Measurements from ENCODE around the gene VWA3B.

Gene VWA3B

DNA sequence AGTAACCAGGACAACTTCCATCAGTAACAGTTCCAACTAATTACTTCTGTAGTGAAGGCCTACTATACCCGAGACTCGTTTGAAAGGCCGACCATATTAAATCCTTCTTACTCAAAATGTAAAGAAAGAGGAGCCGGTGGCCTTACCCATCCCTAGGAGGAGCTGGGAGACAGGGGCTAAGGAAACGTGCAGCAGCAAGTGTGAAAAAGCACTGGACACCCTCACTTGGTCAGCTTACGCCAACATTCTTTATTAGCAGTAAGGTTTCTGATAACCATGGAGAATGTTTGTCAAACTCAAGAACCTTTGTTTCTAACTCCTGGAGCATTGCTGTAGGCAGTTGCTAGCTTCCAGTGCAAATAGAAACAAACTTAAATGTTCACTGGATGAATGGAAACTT lies 26.7 kb upstream of the VWA3B start:
- H3K4me1 ChIP-seq (ENCODE audit: insufficient read depth, low read length) = no peaks in the 10 kb centered on the region
- H3K36me3 ChIP-seq (ENCODE audit: insufficient read depth, low read length) = no peaks in the 10 kb centered on the region
- H3K27me3 ChIP-seq (ENCODE audit: control insufficient read depth in 1 of 2, insufficient read depth in 2 of 2, low read length in 2 of 2) = no peaks in the 10 kb centered on the region
- H3K9ac ChIP-seq (ENCODE audit: low read length) = no peak overlapping the region
- no peaks in the 10 kb centered on the region for H3K9me3 ChIP-seq (ENCODE audit: low read length)
- H3K27ac ChIP-seq (ENCODE audit: low read depth, low read length) = no peak overlapping the region
- H3K4me3 ChIP-seq (ENCODE audit: low read depth in 1 of 2, low read length in 2 of 2) = no peak overlapping the region

DNA sequence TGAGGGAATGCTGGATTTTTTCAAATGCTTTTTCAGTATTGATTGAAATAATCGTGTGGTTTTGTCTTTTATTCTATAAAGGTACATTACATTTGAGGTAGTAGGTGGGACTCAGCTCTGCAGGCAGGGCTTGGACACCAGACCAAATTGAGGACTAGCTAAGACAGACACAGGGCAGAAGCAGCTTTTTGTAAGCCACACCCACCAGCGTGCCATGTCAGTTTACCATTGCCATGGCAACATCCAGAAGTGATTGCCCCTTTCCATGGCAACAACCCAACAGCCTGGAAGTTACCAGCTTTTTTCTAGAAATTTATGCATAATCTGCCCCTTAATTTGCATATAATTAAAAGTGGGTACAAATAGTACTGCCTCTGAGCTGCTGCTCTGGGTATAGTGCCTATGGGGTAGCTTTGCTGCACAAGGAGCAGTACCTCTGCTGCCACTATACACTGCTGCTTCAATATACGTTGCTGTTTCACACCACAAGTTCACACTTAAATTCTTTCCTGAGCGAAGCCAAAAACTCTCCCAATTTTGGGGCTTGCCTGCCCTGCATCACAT lies 23.6 kb upstream of the VWA3B start:
- Histone ChIP-seq H3K9me3 (ENCODE audit: low read length) (no peaks in the 10 kb centered on the region), H3K27me3 (ENCODE audit: control insufficient read depth in 1 of 2, insufficient read depth in 2 of 2, low read length in 2 of 2) (no peaks in the 10 kb centered on the region), H3K9ac (ENCODE audit: low read length) (no peak overlapping the region), H3K36me3 (ENCODE audit: insufficient read depth, low read length) (no peaks in the 10 kb centered on the region), H3K4me1 (ENCODE audit: insufficient read depth, low read length) (no peaks in the 10 kb centered on the region), H3K4me3 (ENCODE audit: low read depth in 1 of 2, low read length in 2 of 2) (no peak overlapping the region), H3K27ac (ENCODE audit: low read depth, low read length) (no peak overlapping the region)

DNA sequence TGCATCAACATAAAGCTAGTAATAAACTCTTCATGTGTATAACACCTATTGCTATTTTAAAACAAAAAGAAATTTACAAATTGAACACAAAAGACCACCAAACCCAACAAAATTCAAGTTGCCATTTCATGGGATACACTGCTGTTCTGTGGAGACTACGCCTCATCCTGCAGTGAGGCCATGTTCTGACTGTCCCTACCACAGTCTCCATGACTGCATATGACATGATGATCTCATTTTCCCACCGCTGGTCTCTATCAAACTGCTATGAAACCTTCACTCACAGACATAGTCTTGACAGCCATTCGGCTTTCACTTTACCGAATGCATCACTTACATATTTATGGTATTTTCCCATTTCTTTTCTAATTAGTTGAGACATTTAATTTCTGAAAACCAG lies 21.2 kb upstream of the VWA3B start:
- Histone ChIP-seq H3K9me3 (ENCODE audit: low read length) (no peaks in the 10 kb centered on the region), H3K27ac (ENCODE audit: low read depth, low read length) (no peak overlapping the region), H3K36me3 (ENCODE audit: insufficient read depth, low read length) (no peaks in the 10 kb centered on the region), H3K27me3 (ENCODE audit: control insufficient read depth in 1 of 2, insufficient read depth in 2 of 2, low read length in 2 of 2) (no peaks in the 10 kb centered on the region), H3K4me3 (ENCODE audit: low read depth in 1 of 2, low read length in 2 of 2) (no peak overlapping the region), H3K9ac (ENCODE audit: low read length) (no peak overlapping the region), H3K4me1 (ENCODE audit: insufficient read depth, low read length) (peaks cover 10% of the 10 kb centered on the region)

DNA sequence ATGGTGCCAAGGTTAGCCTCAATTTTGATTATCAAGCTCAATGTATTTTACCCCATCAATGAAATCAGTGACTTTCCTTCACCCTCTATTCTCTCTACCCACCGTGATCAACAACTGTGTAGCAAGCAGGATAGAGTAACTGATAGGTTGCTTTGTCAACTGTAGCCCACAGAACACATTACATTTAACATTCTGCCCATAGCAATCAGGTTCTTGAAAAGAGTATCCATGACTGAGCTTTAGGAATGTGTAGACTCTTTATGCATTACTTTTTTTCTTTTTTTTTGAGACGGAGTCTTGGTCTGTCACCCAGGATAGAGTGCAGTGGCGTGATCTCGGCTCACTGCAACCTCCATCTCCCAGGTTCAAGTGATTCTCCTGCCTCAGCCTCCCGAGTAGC lies 19.8 kb upstream of the VWA3B start:
- Histone ChIP-seq H3K27me3 (ENCODE audit: control insufficient read depth in 1 of 2, insufficient read depth in 2 of 2, low read length in 2 of 2) (no peaks in the 10 kb centered on the region), H3K9me3 (ENCODE audit: low read length) (no peaks in the 10 kb centered on the region), H3K9ac (ENCODE audit: low read length) (no peak overlapping the region), H3K4me1 (ENCODE audit: insufficient read depth, low read length) (peaks cover 10% of the 10 kb centered on the region), H3K4me3 (ENCODE audit: low read depth in 1 of 2, low read length in 2 of 2) (no peak overlapping the region), H3K36me3 (ENCODE audit: insufficient read depth, low read length) (no peaks in the 10 kb centered on the region), H3K27ac (ENCODE audit: low read depth, low read length) (no peak overlapping the region)

DNA sequence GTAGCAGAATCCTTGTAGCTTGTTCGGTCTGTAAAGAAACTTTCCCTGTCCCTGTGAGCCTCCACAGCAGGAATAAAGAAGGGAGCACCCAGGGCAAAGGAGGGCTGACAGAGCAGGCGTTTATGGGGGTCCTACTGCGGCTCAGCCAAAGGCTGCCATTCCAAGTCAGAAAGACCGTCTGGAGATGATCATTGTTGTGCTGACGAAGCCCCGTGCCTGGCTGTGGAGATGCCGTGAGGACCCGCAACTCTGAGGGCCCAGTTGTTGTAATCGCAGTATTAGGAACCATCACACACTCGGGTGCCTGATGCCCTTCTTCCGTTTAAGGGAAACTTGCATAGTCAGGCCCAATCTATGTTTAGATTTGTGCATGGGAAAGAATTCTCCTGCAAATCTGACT lies 16.9 kb upstream of the VWA3B start:
- no peaks in the 10 kb centered on the region for H3K9me3 ChIP-seq (ENCODE audit: low read length)
- H3K4me1 ChIP-seq (ENCODE audit: insufficient read depth, low read length) = peaks cover 10% of the 10 kb centered on the region
- no peak overlapping the region for H3K4me3 ChIP-seq (ENCODE audit: low read depth in 1 of 2, low read length in 2 of 2)
- H3K27ac ChIP-seq (ENCODE audit: low read depth, low read length) = no peak overlapping the region
- no peaks in the 10 kb centered on the region for H3K27me3 ChIP-seq (ENCODE audit: control insufficient read depth in 1 of 2, insufficient read depth in 2 of 2, low read length in 2 of 2)
- H3K9ac ChIP-seq (ENCODE audit: low read length) = no peak overlapping the region
- no peaks in the 10 kb centered on the region for H3K36me3 ChIP-seq (ENCODE audit: insufficient read depth, low read length)

DNA sequence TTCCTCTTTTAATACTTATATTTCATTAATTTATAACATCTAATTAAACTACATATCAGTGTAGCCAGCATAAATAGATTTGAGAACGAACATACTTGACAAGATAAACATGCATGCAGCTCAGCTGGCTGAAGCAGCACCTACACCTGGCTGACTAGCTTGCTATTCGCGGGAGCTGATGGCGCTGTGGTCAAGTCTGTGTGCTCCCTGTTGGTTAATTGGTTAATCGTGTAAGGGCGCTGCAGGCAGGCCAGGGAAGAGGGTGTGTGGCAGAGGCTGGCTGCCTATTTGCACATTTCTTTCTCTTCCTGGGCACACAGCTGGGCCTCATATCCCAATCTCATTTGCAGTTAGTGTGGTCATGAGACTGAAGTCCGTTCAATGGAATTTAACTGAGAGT lies 14.5 kb upstream of the VWA3B start:
- no peak overlapping the region for H3K27ac ChIP-seq (ENCODE audit: low read depth, low read length)
- no peaks in the 10 kb centered on the region for H3K9me3 ChIP-seq (ENCODE audit: low read length)
- no peak overlapping the region for H3K4me3 ChIP-seq (ENCODE audit: low read depth in 1 of 2, low read length in 2 of 2)
- peaks cover 10% of the 10 kb centered on the region for H3K4me1 ChIP-seq (ENCODE audit: insufficient read depth, low read length)
- no peaks in the 10 kb centered on the region for H3K36me3 ChIP-seq (ENCODE audit: insufficient read depth, low read length)
- H3K27me3 ChIP-seq (ENCODE audit: control insufficient read depth in 1 of 2, insufficient read depth in 2 of 2, low read length in 2 of 2) = no peaks in the 10 kb centered on the region
- H3K9ac ChIP-seq (ENCODE audit: low read length) = no peak overlapping the region

DNA sequence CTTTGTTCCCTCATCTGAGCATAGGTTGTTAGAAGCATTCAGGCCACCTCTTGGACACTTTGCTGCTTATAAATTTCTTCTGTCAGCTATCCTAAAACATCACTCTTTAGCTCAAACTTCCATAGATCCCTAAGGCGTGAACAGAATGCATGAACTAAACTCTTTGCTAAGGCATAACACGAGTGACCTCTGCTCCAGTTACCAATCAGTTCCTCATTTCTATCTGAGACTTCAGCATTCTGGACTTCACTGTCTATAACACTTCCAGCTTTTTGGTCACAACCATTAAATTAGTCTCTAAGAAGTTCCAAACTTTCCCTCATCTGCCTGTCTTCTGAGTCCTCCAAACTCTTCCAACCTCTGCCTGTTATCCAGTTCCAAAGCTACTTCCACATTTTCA lies 8.3 kb upstream of the VWA3B start:
- no peaks in the 10 kb centered on the region for H3K27me3 ChIP-seq (ENCODE audit: control insufficient read depth in 1 of 2, insufficient read depth in 2 of 2, low read length in 2 of 2)
- no peak overlapping the region for H3K9ac ChIP-seq (ENCODE audit: low read length)
- H3K4me3 ChIP-seq (ENCODE audit: low read depth in 1 of 2, low read length in 2 of 2) = no peak overlapping the region
- H3K4me1 ChIP-seq (ENCODE audit: insufficient read depth, low read length) = no peaks in the 10 kb centered on the region
- H3K36me3 ChIP-seq (ENCODE audit: insufficient read depth, low read length) = no peaks in the 10 kb centered on the region
- H3K27ac ChIP-seq (ENCODE audit: low read depth, low read length) = no peak overlapping the region
- H3K9me3 ChIP-seq (ENCODE audit: low read length) = no peaks in the 10 kb centered on the region

DNA sequence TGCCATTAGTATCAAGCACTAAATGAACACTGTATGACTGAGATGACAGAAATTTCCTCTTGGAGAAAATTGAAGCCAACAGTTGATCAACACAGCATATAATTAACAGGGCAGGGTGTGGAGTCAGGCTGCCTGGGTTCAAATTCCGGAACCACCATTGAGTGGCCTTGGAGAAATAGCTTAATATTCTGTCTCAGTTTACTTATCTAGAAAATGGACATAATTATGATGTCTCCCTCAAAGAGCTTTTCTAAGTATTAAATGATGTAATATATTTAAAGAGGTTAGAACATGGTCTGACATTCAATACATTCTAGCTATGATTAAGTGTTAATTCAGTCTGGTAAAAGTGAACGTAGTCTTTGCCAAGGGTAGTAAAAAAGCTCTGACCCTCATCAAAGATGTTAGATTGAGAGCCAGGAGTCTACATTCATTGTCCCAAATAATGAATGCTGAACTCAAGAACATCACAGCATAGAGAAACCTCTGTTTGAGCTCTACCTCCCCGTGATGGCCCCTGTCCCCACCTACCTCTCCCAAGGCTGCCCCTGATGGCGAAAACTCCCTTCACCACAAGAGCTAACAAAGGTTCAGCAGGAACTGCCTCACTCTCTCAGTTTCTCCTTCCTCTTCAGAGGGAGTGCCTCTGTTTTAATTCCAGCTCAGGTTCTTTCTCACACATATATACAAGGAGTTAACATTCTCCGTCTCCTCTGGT lies 2.7 kb upstream of the VWA3B start:
- H3K36me3 ChIP-seq (ENCODE audit: insufficient read depth, low read length) = no peaks in the 10 kb centered on the region
- peaks cover 9% of the 10 kb centered on the region for H3K4me1 ChIP-seq (ENCODE audit: insufficient read depth, low read length)
- H3K9ac ChIP-seq (ENCODE audit: low read length) = no peak overlapping the region
- no peaks in the 10 kb centered on the region for H3K9me3 ChIP-seq (ENCODE audit: low read length)
- no peak overlapping the region for H3K27ac ChIP-seq (ENCODE audit: low read depth, low read length)
- H3K4me3 ChIP-seq (ENCODE audit: low read depth in 1 of 2, low read length in 2 of 2) = no peak overlapping the region
- no peaks in the 10 kb centered on the region for H3K27me3 ChIP-seq (ENCODE audit: control insufficient read depth in 1 of 2, insufficient read depth in 2 of 2, low read length in 2 of 2)

DNA sequence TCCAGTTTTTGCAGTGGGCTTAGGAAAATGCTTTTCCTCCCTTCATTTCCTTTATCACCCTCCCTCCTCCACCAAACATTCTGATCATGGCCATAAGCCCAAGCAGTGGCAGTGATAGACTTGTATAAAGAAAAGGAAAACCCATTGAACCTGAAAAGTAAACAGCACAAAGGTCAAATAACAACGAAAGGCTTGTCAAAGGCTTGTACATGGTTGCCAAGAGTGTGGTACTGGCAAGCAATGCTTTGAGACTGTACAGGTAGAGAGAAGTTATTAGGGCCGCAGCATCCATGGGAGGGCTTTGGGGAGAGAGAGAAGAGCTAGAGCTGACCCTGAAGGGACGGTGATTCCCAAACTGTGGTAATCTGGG lies 2.1 kb upstream of the VWA3B start:
- peaks cover 9% of the 10 kb centered on the region for H3K4me1 ChIP-seq (ENCODE audit: insufficient read depth, low read length)
- H3K27me3 ChIP-seq (ENCODE audit: control insufficient read depth in 1 of 2, insufficient read depth in 2 of 2, low read length in 2 of 2) = no peaks in the 10 kb centered on the region
- no peaks in the 10 kb centered on the region for H3K36me3 ChIP-seq (ENCODE audit: insufficient read depth, low read length)
- no peak overlapping the region for H3K27ac ChIP-seq (ENCODE audit: low read depth, low read length)
- no peak overlapping the region for H3K4me3 ChIP-seq (ENCODE audit: low read depth in 1 of 2, low read length in 2 of 2)
- H3K9me3 ChIP-seq (ENCODE audit: low read length) = no peaks in the 10 kb centered on the region
- no peak overlapping the region for H3K9ac ChIP-seq (ENCODE audit: low read length)

DNA sequence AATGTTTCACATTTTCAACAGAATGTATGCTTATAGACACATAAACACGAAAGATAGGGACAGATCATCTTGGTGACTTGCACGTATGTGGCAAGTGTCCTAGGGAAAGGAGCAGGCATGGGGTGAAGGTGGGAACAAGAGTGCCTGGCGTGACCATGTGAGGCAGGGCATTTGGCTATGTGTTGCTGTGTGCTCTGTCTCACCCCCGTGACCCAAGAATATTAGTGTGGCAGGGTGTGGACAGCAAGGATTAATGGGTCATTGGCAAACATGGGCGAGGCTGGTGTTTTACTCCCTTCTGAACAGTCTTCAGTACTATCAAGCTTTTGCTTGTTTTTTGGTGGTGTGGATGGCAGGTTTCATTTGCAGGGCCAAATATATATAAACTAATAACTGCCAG lies 1.3 kb upstream of the VWA3B start:
- H3K36me3 ChIP-seq (ENCODE audit: insufficient read depth, low read length) = no peaks in the 10 kb centered on the region
- no peak overlapping the region for H3K4me3 ChIP-seq (ENCODE audit: low read depth in 1 of 2, low read length in 2 of 2)
- H3K4me1 ChIP-seq (ENCODE audit: insufficient read depth, low read length) = peaks cover 9% of the 10 kb centered on the region
- H3K27ac ChIP-seq (ENCODE audit: low read depth, low read length) = no peak overlapping the region
- H3K27me3 ChIP-seq (ENCODE audit: control insufficient read depth in 1 of 2, insufficient read depth in 2 of 2, low read length in 2 of 2) = no peaks in the 10 kb centered on the region
- no peak overlapping the region for H3K9ac ChIP-seq (ENCODE audit: low read length)
- H3K9me3 ChIP-seq (ENCODE audit: low read length) = no peaks in the 10 kb centered on the region

DNA sequence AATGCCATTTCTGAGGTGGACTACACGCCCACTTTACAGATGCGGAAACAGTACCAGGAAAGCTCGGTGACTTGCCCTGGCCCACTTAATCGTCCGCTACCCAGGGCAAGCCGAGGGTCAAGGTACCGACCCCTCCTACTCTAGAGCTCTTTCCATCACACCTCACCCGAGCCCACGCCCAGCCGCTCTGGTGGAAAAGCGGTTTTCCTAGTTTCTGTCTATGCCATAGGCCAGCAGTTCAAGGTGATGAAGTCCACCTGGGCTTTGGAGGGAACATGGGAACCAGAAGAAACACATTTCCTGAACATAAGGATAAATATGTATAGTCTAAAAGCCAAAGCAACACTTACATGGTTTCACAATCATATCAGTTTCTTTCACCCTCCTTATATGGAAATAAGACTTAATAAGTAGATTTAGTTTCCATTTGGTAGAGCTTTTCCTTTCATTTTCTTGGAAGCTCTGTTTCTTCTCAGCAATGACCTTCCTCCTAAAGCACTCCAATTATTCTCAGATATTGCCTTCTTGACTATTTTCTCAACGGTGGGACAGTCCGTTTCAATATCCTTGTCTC lies 567 bp downstream of the VWA3B start:
- Histone ChIP-seq H3K27ac (ENCODE audit: low read depth, low read length) (no peak overlapping the region), H3K9me3 (ENCODE audit: low read length) (no peaks in the 10 kb centered on the region), H3K36me3 (ENCODE audit: insufficient read depth, low read length) (no peaks in the 10 kb centered on the region), H3K27me3 (ENCODE audit: control insufficient read depth in 1 of 2, insufficient read depth in 2 of 2, low read length in 2 of 2) (no peaks in the 10 kb centered on the region), H3K9ac (ENCODE audit: low read length) (no peak overlapping the region), H3K4me1 (ENCODE audit: insufficient read depth, low read length) (peaks cover 9% of the 10 kb centered on the region), H3K4me3 (ENCODE audit: low read depth in 1 of 2, low read length in 2 of 2) (peak overlapping the region; percentile 21 to 59)

DNA sequence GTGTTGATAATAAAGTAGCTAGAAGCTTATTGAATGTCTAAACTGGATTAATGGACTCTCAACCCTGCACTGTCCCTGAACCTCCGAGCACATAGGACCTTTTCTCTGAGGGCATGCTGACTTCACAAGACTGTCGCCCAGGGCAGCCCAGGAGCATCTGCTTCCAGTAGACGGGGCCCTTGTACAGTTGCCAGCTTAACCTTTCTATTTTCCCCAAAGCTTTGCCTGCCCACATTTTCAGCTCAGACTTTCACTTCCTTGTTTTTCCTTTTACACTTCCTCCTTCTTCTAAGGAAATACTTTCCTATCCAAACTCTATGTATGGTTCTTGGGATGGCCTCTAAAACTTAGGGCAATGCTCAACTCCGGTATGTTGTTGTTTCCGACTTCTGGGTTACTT lies 1.3 kb downstream of the VWA3B start:
- H3K9ac ChIP-seq (ENCODE audit: low read length) = no peak overlapping the region
- H3K27ac ChIP-seq (ENCODE audit: low read depth, low read length) = no peak overlapping the region
- H3K36me3 ChIP-seq (ENCODE audit: insufficient read depth, low read length) = no peaks in the 10 kb centered on the region
- no peak overlapping the region for H3K4me3 ChIP-seq (ENCODE audit: low read depth in 1 of 2, low read length in 2 of 2)
- peaks cover 9% of the 10 kb centered on the region for H3K4me1 ChIP-seq (ENCODE audit: insufficient read depth, low read length)
- H3K27me3 ChIP-seq (ENCODE audit: control insufficient read depth in 1 of 2, insufficient read depth in 2 of 2, low read length in 2 of 2) = no peaks in the 10 kb centered on the region
- H3K9me3 ChIP-seq (ENCODE audit: low read length) = no peaks in the 10 kb centered on the region
